Panc1 (cell line): ENCODE data around the gene MAL.

Experiments used
- POLR2AphosphoS5 ChIP-seq: IDR thresholded peaks from 2 replicates; pipeline ENCODE4 v1.6.1; 2012; ENCODE audit warnings: mild to moderate bottlenecking, low read depth, low read length, moderate library complexity
- SIN3A ChIP-seq: IDR thresholded peaks from 2 replicates; pipeline ENCODE4 v1.6.1; 2012; ENCODE audit warnings: low read depth, mild to moderate bottlenecking, low read length, moderate library complexity, borderline replicate concordance; ENCODE audit not compliant: insufficient read depth
- TCF7L2 ChIP-seq: IDR thresholded peaks from 2 replicates; pipeline ENCODE4 v1.6.1; 2011; ENCODE audit warnings: mild to moderate bottlenecking, low read depth, low read length, inconsistent platforms
- TF ChIP-seq, protein P1 (sequence below): fragments of 450-650 bp; IDR thresholded peaks from 2 replicates; pipeline ENCODE4 v1.5.1; 2017; ENCODE audit warnings: mild to moderate bottlenecking
- TF ChIP-seq, protein P2 (sequence below), 2 experiments: IDR thresholded peaks; 2 replicates each; pipeline ENCODE4 v1.6.1; 2011 to 2012; ENCODE audit warnings: low read depth in 2 of 2, control low read depth in 1 of 2, low read length in 1 of 2, mild to moderate bottlenecking in 1 of 2, moderate library complexity in 1 of 2; ENCODE audit not compliant: insufficient read depth in 1 of 2

DNA sequence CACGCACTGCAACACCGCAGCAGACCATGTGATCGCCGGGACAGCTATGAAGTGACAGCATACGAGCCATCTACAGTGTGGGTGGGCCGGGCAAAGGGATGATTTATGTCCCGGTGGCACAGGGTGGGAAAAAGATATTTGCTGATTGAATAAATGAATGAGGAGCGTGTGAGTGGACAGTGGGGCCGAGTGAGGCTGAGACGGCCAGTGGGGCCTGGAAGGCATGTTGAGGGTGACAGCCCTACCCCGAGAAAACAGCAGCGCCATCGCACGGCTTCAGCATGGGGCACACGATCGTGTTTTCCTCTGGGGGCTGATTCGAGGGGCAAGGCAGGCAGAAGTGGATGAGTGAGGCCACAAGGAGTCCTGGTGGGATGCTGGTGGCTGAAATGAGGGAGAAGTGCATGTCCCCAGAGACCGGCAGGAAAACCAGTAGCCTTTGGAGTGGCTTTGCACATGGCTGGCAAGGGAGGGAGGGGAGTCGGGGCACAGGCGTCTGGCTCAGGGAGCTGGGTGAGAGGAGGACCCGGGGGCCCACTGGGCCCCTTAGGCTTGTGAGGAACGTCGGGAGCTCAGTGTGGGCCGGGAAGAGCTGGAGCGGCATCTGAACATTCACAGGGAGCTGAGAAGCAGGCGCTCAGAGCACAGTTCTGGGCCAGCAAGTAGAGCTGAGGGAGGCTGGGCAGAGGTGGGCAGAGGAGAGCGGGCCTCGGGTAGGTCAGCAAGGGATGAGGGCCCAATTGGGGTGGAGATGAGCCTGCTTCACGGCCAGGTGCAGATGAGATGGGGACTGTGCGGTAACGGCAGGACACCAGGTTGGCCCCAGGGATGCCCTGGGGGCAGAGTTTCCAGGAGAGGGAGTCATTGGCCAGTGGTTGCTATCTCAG lies 32.1 kb upstream of the MAL start:
- TF ChIP-seq TCF7L2 = no peak
- TF ChIP-seq POLR2AphosphoS5 = no peak
- TF ChIP-seq, protein P1, sequence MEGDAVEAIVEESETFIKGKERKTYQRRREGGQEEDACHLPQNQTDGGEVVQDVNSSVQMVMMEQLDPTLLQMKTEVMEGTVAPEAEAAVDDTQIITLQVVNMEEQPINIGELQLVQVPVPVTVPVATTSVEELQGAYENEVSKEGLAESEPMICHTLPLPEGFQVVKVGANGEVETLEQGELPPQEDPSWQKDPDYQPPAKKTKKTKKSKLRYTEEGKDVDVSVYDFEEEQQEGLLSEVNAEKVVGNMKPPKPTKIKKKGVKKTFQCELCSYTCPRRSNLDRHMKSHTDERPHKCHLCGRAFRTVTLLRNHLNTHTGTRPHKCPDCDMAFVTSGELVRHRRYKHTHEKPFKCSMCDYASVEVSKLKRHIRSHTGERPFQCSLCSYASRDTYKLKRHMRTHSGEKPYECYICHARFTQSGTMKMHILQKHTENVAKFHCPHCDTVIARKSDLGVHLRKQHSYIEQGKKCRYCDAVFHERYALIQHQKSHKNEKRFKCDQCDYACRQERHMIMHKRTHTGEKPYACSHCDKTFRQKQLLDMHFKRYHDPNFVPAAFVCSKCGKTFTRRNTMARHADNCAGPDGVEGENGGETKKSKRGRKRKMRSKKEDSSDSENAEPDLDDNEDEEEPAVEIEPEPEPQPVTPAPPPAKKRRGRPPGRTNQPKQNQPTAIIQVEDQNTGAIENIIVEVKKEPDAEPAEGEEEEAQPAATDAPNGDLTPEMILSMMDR = no peak
- TF ChIP-seq, protein P2, sequence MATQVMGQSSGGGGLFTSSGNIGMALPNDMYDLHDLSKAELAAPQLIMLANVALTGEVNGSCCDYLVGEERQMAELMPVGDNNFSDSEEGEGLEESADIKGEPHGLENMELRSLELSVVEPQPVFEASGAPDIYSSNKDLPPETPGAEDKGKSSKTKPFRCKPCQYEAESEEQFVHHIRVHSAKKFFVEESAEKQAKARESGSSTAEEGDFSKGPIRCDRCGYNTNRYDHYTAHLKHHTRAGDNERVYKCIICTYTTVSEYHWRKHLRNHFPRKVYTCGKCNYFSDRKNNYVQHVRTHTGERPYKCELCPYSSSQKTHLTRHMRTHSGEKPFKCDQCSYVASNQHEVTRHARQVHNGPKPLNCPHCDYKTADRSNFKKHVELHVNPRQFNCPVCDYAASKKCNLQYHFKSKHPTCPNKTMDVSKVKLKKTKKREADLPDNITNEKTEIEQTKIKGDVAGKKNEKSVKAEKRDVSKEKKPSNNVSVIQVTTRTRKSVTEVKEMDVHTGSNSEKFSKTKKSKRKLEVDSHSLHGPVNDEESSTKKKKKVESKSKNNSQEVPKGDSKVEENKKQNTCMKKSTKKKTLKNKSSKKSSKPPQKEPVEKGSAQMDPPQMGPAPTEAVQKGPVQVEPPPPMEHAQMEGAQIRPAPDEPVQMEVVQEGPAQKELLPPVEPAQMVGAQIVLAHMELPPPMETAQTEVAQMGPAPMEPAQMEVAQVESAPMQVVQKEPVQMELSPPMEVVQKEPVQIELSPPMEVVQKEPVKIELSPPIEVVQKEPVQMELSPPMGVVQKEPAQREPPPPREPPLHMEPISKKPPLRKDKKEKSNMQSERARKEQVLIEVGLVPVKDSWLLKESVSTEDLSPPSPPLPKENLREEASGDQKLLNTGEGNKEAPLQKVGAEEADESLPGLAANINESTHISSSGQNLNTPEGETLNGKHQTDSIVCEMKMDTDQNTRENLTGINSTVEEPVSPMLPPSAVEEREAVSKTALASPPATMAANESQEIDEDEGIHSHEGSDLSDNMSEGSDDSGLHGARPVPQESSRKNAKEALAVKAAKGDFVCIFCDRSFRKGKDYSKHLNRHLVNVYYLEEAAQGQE (IDR thresholded peaks at IDR 0.05; ENCODE audit: insufficient read depth in 1 of 2, low read depth in 2 of 2, low read length in 1 of 2) = no peak
- no peak for TF ChIP-seq SIN3A
